GM12875 (cell line): Measurements from ENCODE around the gene KLHL7.

Experiments used
- H3K4me3 ChIP-seq: one replicate; pipeline ENCODE4 v1.5.1; 2011; ENCODE audit warnings: low read depth, low read length, control low read depth
- TF ChIP-seq, protein P1 (sequence below): IDR thresholded peaks from 2 replicates; pipeline ENCODE4 v1.5.1; 2011; ENCODE audit warnings: low read depth, mild to moderate bottlenecking, control low read depth, inconsistent platforms, low read length, moderate library complexity, borderline replicate concordance; ENCODE audit not compliant: insufficient read depth

The KLHL7 gene, protein sequence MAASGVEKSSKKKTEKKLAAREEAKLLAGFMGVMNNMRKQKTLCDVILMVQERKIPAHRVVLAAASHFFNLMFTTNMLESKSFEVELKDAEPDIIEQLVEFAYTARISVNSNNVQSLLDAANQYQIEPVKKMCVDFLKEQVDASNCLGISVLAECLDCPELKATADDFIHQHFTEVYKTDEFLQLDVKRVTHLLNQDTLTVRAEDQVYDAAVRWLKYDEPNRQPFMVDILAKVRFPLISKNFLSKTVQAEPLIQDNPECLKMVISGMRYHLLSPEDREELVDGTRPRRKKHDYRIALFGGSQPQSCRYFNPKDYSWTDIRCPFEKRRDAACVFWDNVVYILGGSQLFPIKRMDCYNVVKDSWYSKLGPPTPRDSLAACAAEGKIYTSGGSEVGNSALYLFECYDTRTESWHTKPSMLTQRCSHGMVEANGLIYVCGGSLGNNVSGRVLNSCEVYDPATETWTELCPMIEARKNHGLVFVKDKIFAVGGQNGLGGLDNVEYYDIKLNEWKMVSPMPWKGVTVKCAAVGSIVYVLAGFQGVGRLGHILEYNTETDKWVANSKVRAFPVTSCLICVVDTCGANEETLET

DNA sequence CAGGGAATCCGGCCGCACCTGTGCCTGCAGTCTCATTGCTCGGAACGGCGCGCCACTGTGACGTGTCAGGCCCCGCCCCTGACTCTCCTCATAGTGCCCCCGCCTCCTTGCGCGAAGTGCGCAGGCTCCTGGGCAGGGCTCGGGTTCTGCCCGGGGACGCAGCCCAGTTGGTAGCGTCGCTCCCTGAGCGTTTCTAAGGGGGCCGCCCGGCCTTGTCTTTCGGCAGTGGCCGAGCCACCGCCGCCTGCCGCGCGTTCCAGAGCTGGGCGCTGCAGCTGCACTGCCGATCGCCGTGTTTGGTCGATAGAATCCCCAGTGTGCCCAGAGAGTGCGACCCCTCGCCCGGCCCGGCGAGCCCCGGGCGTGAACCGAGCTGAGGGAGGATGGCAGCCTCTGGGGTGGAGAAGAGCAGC, at the start of gene KLHL7:
KLHL7 (plus strand) TSS at position 142 of the 413 bp plus-strand sequence; CDS start at position 384, 242 bp downstream.
- peak within 1 kb of the TSS; percentile 83 for H3K4me3 ChIP-seq

DNA sequence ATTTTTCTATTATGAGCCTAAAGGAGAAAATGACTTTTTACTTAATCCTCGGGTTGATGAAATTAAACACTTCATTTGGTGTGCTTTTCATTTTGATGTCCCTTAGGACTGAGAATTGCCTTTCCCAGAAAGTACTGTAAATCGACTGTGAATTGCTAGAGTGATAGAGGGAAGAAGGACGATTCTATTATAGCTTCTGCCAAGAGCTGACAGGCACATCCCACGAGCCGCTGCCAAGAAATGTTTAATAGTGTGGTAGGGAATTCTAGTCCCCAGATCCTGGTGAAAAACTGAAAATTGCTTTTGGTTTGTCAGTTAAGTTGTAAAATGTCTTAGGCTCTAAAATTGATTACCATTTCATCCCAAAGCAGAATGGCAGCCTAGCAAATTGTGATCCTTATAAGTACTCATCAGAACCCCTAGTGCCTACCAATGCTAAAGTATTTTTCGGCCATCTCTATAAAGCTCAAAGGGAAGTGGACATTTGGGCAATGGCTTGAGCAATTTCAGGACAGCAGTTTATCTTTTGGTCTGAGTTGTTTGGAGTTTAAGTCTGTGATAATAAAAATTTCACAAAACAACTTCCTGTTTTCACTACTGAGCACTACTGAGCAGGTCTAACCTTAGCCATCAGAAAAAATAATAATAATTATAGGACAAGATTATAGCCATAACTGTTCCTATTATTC, 47.0 kb upstream of the KLHL7 start:
- H3K4me3 ChIP-seq: no peak overlapping the region
- TF ChIP-seq, protein P1, sequence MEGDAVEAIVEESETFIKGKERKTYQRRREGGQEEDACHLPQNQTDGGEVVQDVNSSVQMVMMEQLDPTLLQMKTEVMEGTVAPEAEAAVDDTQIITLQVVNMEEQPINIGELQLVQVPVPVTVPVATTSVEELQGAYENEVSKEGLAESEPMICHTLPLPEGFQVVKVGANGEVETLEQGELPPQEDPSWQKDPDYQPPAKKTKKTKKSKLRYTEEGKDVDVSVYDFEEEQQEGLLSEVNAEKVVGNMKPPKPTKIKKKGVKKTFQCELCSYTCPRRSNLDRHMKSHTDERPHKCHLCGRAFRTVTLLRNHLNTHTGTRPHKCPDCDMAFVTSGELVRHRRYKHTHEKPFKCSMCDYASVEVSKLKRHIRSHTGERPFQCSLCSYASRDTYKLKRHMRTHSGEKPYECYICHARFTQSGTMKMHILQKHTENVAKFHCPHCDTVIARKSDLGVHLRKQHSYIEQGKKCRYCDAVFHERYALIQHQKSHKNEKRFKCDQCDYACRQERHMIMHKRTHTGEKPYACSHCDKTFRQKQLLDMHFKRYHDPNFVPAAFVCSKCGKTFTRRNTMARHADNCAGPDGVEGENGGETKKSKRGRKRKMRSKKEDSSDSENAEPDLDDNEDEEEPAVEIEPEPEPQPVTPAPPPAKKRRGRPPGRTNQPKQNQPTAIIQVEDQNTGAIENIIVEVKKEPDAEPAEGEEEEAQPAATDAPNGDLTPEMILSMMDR: no peak

More for the DNA sequence above, at the start of gene KLHL7:
- TF ChIP-seq, protein P1: no peak

DNA sequence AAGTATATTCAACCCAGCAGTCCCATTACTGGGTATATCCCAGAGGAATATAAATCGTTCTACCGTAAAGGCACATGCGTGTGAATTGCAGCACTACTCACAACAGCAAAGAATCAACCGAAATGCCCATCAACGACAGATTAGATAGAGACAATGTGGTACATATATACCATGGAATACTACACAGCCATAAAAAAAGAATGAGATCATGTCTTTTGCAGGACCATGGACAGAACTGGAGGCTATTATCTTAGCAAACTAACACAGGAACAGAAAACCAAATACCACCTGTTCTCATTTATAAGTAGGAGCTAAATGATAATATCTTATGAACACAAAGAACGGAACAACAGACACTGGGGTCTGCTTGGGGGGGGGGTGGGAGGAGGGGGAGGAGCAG, 44.3 kb upstream of the KLHL7 start:
- TF ChIP-seq, protein P1: no peak
- H3K4me3 ChIP-seq: no peak overlapping the region

DNA sequence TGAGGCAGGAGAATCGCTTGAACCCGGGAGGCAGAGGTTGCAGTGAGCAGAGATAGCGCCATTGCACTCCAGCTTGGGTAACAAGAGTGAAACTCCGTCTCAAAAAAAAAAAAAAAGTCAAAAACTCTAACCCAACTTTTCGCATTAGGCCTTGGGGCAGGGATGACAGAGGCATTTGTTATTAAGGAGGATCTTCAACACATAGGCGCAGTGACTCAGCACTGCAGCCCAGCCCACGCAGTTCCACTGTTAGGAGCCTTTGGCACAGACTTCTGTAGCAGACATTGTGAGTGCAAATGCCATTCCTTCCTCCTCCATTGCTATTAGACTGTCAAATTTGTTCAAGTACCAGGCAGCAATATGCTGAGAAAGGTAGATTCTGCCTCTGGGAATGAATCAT, 43.1 kb upstream of the KLHL7 start:
- TF ChIP-seq, protein P1: no peak
- no peak overlapping the region for H3K4me3 ChIP-seq

DNA sequence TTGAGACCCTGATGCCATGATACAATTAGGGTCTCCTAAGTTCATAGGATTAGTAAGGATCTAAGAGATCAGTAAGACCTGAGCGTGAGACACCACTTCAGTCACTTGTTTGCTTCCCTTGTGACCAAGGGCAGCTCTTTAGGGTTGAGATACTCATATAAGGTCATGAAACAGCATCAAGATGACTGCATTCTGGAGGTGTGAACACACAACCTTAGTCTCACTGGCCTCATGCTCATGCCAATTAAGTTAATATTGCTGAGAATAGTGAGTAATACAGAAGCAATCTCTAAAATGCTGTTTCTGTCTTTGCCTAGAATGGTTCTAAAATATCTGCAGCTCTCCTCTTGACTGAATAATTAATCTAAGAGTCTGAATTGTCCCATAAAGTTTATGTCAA, 39.6 kb upstream of the KLHL7 start:
- TF ChIP-seq, protein P1: no peak
- no peak overlapping the region for H3K4me3 ChIP-seq

DNA sequence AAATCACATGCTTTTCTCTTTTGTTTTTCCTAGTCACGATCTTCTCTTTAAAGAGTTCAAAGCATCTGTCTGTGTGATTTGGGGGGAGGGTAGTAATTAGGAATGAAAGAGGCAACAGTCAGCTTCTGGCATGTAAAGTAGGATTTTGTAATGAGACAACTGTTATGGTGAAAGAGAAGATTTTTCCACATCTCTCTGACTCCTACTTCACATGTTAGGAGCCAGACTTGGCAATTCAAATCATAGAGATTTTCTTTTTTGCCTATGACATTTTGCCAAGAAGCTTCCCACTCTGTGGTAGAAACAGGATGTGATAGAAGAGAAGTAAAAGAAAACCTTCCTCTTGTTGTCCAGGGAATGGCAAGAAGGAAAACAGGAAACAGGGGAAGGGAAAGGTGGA, 38.3 kb upstream of the KLHL7 start:
- TF ChIP-seq, protein P1: no peak
- H3K4me3 ChIP-seq: no peak overlapping the region

DNA sequence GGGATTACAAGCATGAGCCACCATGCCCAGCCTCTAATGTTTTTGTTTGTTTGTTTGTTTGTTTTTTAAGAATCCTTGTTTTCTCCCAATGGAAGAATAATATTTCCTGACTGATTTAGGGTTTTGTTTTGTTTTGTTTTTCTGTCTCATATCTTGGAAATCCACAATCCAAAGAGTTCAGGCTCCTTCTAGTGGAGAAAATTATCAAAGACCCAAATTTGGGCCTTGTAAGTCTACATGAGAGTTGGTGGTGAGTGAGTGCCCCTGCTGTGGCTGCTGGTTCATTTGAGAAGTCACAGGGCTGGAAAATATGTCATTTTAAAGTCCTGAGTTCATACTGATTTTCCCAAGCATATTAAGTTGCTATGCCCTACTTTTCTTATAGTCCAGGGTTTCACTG, 33.5 kb upstream of the KLHL7 start:
- TF ChIP-seq, protein P1: no peak
- H3K4me3 ChIP-seq: no peak overlapping the region
